HG02973 (cell line): ENCODE measurements around the gene ANKRD28.

Experiments
- ATAC-seq: cut with Tn5 transposase; IDR thresholded peaks from one replicate; pipeline ENCODE4 v1.9.1; 2021; ENCODE audit warnings: moderate library complexity; ENCODE audit not compliant: unreplicated experiment

Gene ANKRD28

GRCh38 chr3:15804553-15805095, 6.8 kb upstream of the ANKRD28 start:
- peak; percentile 47 for ATAC-seq

GRCh38 chr3:15803921-15804320, 6.1 kb upstream of the ANKRD28 start:
- no peak for ATAC-seq

GRCh38 chr3:15801298-15801697, 3.5 kb upstream of the ANKRD28 start:
- ATAC-seq, result no peak

GRCh38 chr3:15800780-15801179, 3.0 kb upstream of the ANKRD28 start:
- ATAC-seq, result no peak

GRCh38 chr3:15800327-15800726, 2.5 kb upstream of the ANKRD28 start:
- no peak for ATAC-seq

- no peak for ATAC-seq
Measured at GRCh38 chr3:15798533-15799245, 910 bp upstream of the ANKRD28 start.

GRCh38 chr3:15796771-15797641, 773 bp downstream of the ANKRD28 start:
- ATAC-seq, result no peak

- no peak for ATAC-seq
Measured at GRCh38 chr3:15796331-15796730, 1.4 kb downstream of the ANKRD28 start.

- no peak for ATAC-seq
Measured at GRCh38 chr3:15795651-15796308, 2.0 kb downstream of the ANKRD28 start.

- ATAC-seq, result no peak
Measured at GRCh38 chr3:15794842-15795650, 2.7 kb downstream of the ANKRD28 start.

GRCh38 chr3:15794303-15794771, 3.4 kb downstream of the ANKRD28 start:
- no peak for ATAC-seq

- ATAC-seq, result no peak
Measured at GRCh38 chr3:15791525-15791924, 6.3 kb downstream of the ANKRD28 start.

- ATAC-seq, result no peak
Measured at GRCh38 chr3:15787941-15788340, 9.8 kb downstream of the ANKRD28 start.

GRCh38 chr3:15787526-15787925, 10.3 kb downstream of the ANKRD28 start:
- no peak for ATAC-seq

GRCh38 chr3:15783361-15783969, 14.3 kb downstream of the ANKRD28 start:
- ATAC-seq, result no peak

- no peak for ATAC-seq
Measured at GRCh38 chr3:15782429-15782828, 15.3 kb downstream of the ANKRD28 start.

GRCh38 chr3:15781637-15782402, 16.0 kb downstream of the ANKRD28 start:
- ATAC-seq, result no peak

GRCh38 chr3:15781131-15781530, 16.6 kb downstream of the ANKRD28 start:
- ATAC-seq, result no peak

GRCh38 chr3:15779111-15779510, 18.7 kb downstream of the ANKRD28 start:
- ATAC-seq, result no peak
